ENCODE results near the gene ZBTB48.
"Not testable (repeated sequence)": the region's sequence is repeated elsewhere in the genome, so short reads cannot be mapped to it uniquely, and the experiment has no call there.

Gene ZBTB48

DNA sequence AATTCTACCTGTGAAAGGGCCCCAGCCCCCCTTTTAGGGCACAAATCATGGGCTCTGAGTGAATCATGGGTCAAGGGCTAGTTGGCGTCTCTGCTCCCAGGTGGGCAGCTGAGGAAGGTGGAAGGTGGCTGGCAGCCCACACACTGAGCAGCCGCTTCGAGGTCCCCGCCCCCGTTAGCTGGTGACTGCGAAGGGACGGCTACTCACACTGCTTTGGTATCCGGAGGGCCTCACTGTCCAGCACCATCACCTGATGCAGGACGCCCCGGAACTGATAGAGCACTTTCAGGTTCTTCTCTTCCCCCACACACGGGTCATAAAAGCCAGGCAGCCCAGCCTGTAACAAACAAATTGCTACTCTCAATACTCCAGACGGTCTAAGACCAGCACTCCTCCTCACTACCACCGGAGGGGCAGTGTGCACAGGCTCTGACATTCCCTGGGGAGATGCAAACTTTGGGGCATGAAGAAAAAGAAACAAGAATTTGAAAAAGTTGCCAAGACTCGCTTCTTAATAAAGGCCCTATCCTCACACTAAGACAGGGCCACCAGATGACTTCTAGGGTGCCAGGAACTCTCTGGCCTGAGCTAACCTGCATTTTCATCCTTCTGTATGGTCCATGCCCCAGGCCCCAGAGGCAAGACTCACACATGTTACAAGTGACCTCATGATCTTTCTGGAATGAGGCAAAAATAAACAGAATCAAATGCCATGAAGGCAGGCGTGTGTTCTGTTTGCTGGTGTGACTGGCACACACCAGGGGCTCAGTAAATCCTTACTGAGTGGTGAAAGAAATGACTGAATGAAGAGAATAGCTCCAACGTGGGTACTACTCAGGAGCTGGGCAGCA is 56.3 kb downstream of the ZBTB48 start:
- DNase-seq, result no peak

DNA sequence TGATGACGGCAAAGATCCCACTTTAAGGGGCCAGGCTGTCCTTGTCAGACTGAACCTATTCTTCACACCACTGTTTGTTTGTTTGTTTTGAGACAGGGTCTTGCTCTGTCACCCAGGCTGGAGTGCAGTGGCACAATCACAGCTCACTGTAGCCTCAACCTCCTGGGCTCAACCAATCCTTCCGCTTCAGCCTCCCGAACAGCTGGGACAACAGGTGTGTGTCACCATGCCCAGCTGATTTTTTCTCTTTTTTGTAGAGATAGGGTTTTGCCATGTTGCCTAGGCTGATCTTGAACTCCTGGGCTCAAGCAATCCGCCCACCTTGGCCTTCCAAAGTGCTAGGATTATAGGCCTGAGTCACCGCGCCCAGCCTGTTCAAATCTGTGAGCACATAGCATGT is 57.0 kb downstream of the ZBTB48 start:
- DNase-seq, result not testable (repeated sequence)

- DNase-seq, result no peak
Observed at GRCh38 chr1:6637770-6638169, 58.0 kb downstream of the ZBTB48 start.

GRCh38 chr1:6638226-6638625 is 58.4 kb downstream of the ZBTB48 start:
- DNase-seq, result no peak
